Neural crest cell (in vitro differentiated cells): ENCODE results near the gene TSEN15. TPM values are rescaled to one million over a fixed set of nuclear protein-coding genes. Genes with fewer than 3 reads are reported as not detected.

Source experiments
- DNase-seq: peaks from one replicate; pipeline ENCODE4 v3.0.0; 2021; ENCODE audit warnings: low read depth, mixed read lengths, low spot score
- H3K27ac Mint-ChIP-seq: one replicate; pipeline ENCODE4 v1.8.0; 2021; ENCODE audit warnings: mild to moderate bottlenecking, mixed read lengths; ENCODE audit not compliant: unreplicated experiment
- H3K27me3 Mint-ChIP-seq: 2 replicates; pipeline ENCODE4 v1.8.0; 2021; ENCODE audit warnings: low read depth, mild to moderate bottlenecking, mixed read lengths
- H3K36me3 Mint-ChIP-seq: 2 replicates; pipeline ENCODE4 v1.8.0; 2021; ENCODE audit warnings: low read depth, mild to moderate bottlenecking, mixed read lengths
- H3K4me1 Mint-ChIP-seq: 2 replicates; pipeline ENCODE4 v1.8.0; 2021; ENCODE audit warnings: mixed read lengths
- H3K4me3 Mint-ChIP-seq: one replicate; pipeline ENCODE4 v1.8.0; 2021; ENCODE audit warnings: mild to moderate bottlenecking, mixed read lengths
- H3K9me3 Mint-ChIP-seq: 2 replicates; pipeline ENCODE4 v1.8.0; 2021; ENCODE audit warnings: mixed read lengths
- total RNA-seq: library from RNA; stranded (reverse); gene quantifications from 2 replicates; pipeline ENCODE4 v1.2.1, GENCODE V29; 2021
- TF ChIP-seq, protein P1 (sequence below): fragments of 200-600 bp; sonication (generic); conservative IDR thresholded peaks from 2 replicates; pipeline ENCODE4 v1.5.0; 2021; ENCODE audit warnings: antibody characterized with exemption, mild to moderate bottlenecking

Gene TSEN15
- total RNA-seq, 1 donor from 2014 or later: 50.5 TPM

DNA sequence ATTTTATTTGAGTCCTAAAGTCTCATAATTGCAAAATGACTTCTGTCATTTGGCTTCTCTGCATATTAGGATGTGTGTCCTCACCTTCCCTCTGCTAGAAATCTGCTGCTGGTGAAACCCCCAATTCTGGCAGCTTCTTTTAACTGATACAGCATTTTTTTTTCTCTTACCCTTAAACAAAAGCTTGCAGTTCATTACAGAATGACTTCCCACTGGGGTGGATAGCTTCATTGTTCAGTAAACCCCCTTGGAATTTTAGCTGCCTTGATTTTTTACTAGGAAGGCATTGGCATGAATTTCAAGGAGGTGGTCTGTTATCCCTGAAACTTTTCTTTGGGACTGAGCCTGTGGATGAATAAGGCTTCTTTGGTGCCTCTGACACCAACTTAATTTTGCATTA is 16.8 kb downstream of the TSEN15 start:
- Mint-ChIP-seq H3K36me3 (peaks cover 30% of the 10 kb centered on the region), H3K4me3 (no peak overlapping the region), H3K9me3 (no peaks in the 10 kb centered on the region)

DNA sequence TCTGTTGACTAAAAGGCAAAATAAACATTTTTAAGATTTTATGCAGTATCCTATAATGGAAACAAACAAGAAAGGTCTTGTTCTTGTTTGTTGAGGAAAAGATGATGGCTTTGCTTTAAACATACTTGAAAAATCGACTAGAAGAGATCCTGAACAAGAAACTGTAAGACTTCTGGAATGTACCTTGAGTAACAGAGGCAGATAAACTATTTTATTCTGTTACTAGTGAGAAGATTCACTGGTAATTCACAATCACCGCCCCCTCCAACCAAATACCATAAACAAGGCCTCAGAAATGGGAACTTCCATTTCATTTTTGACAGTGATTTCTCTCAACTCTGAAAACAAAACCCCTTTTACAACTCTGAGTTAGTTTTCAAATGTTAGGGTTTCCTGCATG is 18.1 kb downstream of the TSEN15 start:
- H3K9me3 Mint-ChIP-seq: no peaks in the 10 kb centered on the region
- H3K27me3 Mint-ChIP-seq: no peaks in the 10 kb centered on the region

More for the DNA sequence above, 16.8 kb downstream of the TSEN15 start:
- Mint-ChIP-seq H3K27ac (peak overlapping the region; percentile 21), H3K27me3 (no peaks in the 10 kb centered on the region), H3K4me1 (peaks cover 25% of the 10 kb centered on the region)
- TF ChIP-seq, protein P1, sequence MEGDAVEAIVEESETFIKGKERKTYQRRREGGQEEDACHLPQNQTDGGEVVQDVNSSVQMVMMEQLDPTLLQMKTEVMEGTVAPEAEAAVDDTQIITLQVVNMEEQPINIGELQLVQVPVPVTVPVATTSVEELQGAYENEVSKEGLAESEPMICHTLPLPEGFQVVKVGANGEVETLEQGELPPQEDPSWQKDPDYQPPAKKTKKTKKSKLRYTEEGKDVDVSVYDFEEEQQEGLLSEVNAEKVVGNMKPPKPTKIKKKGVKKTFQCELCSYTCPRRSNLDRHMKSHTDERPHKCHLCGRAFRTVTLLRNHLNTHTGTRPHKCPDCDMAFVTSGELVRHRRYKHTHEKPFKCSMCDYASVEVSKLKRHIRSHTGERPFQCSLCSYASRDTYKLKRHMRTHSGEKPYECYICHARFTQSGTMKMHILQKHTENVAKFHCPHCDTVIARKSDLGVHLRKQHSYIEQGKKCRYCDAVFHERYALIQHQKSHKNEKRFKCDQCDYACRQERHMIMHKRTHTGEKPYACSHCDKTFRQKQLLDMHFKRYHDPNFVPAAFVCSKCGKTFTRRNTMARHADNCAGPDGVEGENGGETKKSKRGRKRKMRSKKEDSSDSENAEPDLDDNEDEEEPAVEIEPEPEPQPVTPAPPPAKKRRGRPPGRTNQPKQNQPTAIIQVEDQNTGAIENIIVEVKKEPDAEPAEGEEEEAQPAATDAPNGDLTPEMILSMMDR: no peak
- DNase-seq: no peak

GRCh38 chr1:184072376-184072775 is 20.8 kb downstream of the TSEN15 start:
- TF ChIP-seq, protein P1: no peak
- peaks cover 18% of the 10 kb centered on the region for H3K36me3 Mint-ChIP-seq
- H3K27me3 Mint-ChIP-seq: no peaks in the 10 kb centered on the region
- peaks cover 20% of the 10 kb centered on the region for H3K4me1 Mint-ChIP-seq
- no peak for DNase-seq
- H3K4me3 Mint-ChIP-seq: no peak overlapping the region
- no peaks in the 10 kb centered on the region for H3K9me3 Mint-ChIP-seq
- no peak overlapping the region for H3K27ac Mint-ChIP-seq

More for the DNA sequence above, 18.1 kb downstream of the TSEN15 start:
- Mint-ChIP-seq H3K36me3 (peaks cover 28% of the 10 kb centered on the region), H3K4me3 (no peak overlapping the region), H3K27ac (no peak overlapping the region), H3K4me1 (peaks cover 16% of the 10 kb centered on the region)
- DNase-seq: no peak
- TF ChIP-seq, protein P1: no peak

DNA sequence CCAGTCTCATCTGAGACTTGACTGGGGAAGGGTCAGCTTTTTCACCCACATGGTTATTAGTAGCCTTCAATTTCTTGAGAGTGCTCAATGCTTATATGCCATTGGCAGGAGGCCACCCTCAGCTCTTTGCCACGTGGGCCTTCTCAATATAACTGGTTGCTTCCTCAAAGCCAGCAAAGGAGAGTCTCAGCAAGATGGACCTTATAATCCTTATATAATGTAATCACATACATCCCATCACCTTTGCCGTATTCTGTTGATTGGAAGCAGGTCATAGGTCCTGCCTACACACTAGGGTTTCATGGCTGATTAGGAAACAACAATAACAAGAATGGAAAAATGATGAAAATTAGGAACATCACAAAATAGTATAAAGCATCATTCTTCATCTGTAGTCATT is 22.9 kb downstream of the TSEN15 start:
- no peak for DNase-seq
- no peaks in the 10 kb centered on the region for H3K9me3 Mint-ChIP-seq
- H3K36me3 Mint-ChIP-seq: peaks cover 18% of the 10 kb centered on the region
- H3K27ac Mint-ChIP-seq: no peak overlapping the region
- TF ChIP-seq, protein P1: no peak
- H3K4me1 Mint-ChIP-seq: peaks cover 10% of the 10 kb centered on the region
- H3K27me3 Mint-ChIP-seq: no peaks in the 10 kb centered on the region
- no peak overlapping the region for H3K4me3 Mint-ChIP-seq

DNA sequence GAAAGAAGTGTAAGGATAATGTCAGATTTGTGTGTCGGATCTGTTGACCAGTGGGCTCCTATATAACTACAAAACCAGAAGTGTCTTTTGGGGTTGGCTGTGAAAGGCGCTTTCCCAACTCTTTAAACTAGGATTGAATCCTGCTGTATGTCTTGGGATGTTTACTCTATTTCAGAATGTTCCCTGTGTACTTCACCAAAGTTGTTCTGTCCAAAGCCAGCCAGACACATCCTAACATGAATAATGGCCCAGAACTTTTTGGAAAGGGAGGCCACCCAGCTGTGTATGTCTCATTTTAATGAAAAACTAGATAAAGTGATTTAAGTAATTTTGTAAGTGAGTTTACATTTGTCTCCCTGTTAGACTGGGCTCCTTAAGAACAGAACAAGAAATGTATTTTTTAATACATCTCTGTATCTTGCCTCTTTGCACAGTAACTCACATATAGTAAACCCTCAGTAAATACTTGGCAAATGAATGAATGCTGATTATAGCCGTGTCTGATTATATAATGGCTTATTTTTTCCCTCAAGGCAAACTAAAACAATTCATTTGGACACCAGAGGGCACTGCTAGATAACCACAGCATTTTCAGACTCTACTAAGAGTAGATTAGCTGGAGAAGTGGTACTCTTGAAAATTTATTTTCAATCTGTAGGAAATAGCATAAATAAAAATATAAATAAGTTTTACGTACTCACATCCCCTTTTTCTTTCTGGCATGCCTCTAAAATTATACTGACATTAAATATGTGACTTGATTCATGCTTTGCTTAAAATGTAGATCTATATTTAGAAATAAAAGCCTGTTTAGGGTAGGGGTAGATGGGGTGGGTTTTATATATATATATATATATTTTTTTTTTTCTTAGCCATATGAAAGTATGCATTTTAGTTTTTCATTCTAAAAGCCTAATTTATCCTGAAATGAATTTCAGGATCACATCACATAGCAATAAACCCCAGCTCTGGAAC is 23.8 kb downstream of the TSEN15 start:
- Mint-ChIP-seq H3K4me1 (peaks cover 4% of the 10 kb centered on the region), H3K27me3 (no peaks in the 10 kb centered on the region), H3K36me3 (peaks cover 18% of the 10 kb centered on the region), H3K9me3 (no peaks in the 10 kb centered on the region), H3K4me3 (no peak overlapping the region), H3K27ac (no peak overlapping the region)
- DNase-seq: peak; percentile 34
- TF ChIP-seq, protein P1: peak; percentile 85
